Inflammatory macrophage treated with lipopolysaccharide for 4 hours (primary cell): Measurements from ENCODE around the gene TUB.

Source experiments
- DNase-seq: peaks from one replicate; pipeline ENCODE4 v3.0.0-alpha.2; 2020

TUB gene

GRCh38 chr11:8068605-8069221 lies 12.3 kb upstream of the TUB start:
- no peak for DNase-seq

DNA sequence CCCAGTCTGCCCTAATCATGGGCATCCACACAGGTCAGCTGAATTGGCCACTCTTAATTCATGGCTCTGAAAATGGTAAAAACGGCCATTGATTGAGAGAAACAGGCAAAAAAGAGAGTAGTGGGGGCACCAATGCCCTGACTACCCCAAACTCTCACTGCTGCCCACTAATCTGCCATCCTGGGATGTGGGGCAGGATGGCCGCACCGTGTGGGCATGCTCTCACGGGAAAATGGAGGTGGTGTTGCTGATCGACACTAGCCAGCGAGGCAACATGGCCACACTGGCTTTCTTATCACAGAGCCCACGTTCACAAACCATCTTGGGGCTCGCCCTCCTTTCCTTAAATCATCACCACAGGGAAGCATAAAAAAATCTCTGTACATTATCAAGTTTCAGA lies 11.2 kb upstream of the TUB start:
- DNase-seq, result no peak

GRCh38 chr11:8070417-8071115 lies 10.4 kb upstream of the TUB start:
- peak; percentile 32 for DNase-seq

DNA sequence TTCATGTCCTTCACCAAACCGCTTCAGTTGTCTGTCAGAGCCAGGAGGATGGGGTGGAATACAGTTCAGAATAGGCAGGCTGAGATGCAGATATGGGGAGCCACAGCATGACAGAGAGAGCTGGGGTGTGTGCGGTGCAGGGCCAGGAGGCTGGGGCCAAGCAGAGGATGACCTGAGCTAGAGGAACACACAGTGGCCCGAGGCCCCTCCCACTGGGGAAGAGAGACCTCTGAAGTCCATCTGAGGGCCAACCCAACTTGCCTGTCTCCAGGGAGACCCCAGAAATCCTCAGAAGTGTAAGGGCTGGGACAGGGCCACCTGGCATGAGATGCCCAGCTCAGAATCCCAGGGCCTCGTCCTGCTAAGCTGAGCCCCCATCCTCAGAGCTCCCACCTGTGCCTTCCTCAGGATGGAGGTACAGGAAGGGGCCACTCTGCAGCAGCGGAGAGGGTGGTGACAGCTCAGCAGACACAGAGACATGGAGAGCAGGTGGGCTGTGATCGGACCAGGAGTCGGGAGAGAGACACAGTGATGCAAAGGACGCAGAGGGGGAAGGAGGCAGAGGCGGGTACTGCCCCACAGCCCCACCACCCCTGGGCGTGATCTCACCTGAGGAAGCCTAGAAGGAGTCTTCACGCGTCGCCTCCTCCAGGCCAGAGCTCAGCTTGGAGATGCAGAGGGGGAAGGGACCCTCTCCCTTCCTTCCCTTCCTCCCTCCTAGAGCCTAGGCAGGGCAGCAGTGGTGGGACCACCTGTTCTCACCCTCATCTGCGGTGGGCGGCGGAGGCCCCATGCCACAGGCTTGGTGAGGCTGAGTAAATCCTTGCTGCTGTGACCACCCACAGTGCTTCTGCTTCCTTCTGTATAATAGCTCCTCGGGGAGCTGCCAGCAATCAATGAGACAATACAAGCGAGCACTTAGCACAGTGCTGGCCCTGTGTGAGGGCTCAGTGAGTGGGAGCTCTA lies 9.1 kb upstream of the TUB start:
- DNase-seq, result no peak

DNA sequence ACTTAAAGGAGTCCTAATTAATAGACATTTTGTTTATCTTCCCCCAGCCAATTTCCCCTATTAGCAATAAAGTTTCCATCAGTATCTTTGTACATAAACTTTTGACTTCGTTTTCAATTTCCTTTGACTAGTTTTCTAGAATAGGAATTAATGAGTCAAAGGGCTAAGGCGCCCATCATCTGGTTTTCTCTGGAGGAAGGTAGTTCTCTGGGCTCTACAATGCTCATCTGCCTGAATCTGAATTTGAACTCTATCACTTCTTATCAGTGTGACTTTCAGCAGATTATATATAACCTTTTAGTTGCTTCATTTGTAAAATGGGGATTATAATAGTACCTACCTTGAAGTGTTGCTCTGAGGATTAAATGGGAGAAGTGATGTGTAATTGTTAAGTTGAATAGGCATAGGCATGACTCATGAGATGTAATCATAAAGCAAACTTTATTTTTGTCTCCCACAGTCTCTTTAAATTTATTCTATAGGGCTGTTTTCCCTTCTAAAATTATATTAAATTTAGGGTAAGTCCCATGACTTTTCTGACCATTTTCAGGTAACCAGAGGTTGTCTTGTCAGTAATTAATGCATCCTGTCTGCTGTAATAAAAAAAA lies 5.8 kb upstream of the TUB start:
- no peak for DNase-seq

DNA sequence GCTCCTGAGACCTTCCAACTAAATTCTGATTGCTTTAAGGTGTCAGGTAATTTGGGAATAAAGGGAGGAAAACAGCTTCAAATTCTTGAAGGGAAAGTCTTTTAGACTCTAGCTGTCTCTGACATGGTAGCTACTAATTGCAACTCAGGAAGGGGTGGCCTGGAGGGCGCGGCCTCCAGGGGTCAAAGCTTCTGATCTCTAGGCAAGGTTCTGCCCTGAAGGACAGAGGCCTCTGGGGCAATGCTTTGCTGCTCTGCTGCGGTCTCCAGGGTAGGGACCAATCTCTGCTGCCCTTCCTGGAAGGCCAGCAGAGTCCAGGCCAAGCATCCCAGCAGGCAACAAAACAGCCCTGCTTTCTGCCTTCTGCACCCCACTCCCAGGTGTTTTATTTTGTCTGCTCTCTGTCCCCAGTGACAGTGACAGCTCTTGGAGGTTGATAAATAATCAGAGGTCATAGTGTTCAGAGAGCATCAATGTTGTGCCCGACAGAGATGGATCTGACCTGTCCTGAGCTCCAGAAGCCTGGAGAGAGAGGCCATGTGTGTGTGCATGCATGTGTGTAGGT lies 1.8 kb upstream of the TUB start:
- no peak for DNase-seq

DNA sequence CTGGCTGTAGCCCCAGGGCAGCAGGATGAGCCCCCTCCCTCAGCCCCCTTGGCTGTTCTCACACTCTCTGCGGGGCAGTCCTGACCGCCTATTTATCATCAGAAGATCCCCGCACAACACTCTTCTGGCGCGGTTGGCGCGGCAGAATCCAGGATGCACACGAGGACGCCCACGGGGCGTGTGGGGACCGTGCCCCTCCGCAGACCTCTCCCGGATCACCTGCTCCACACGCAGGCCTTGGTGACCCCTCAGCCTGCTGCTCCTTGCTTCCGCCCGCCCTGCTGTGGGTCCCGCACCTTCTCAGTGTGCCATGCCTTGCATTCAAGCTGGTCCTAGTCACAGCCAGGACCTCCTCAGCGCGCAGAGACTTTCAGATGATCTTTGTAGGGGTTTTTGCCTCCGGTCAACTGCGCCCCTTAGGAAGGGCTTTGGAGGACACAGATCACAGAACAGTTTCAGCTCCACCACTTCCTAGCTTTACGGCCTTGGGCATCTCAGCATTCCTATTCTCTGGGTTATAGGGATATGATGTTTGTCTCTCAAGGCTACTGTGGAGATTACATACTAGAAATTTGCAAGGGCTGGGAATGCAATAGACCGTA lies 841 bp upstream of the TUB start:
- DNase-seq, result no peak

GRCh38 chr11:8081591-8082250 lies 710 bp downstream of the TUB start:
- no peak for DNase-seq

DNA sequence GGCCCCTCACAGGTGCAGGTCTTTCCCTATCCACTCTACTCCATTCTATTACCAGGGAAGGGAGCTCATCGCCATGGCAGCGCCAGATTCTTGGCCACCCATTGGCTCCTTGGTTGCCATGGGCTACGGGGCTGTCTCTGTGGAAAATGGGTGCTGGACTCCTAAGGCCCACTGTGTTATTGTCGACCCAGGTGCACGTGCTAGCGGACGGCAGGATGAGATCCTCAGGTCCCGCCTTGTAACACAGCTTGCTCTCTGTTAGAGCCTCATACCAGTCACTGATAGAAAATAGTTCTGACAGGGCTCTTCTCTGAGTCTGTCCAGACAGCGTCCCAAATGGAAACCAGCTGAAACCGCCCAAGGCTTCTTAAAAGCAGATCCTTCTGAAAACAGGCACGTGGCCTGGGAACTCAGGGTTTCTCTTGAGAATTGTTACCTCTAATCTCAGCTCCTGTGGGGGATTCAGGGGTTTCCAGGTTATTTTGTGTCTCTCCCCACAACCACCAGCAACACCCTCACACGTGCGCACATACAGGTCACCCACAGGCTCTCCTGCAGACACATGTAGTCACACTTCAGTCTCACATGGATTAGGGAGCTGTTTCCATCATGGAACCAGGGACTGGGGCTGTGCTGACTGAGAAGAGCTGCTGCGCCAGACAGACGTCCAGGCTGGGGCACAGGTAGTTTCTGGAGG lies 1.5 kb downstream of the TUB start:
- DNase-seq, result no peak

DNA sequence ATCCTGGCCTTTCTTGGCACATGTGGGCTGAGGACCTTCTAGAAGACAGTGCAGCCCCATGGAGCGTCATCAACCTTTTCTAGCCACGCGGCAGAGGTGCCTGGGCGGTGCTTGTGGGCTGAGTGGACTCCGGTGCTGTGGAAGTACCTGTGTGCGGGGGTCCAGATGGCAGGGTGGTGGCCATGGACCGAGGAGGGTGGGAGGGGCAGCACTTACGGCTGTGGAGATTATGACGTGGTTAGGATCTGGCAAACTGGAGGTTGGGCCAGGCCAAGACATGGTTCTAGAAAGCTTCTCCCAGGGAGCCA lies 2.0 kb downstream of the TUB start:
- DNase-seq, result no peak

GRCh38 chr11:8083871-8084281 lies 2.9 kb downstream of the TUB start:
- no peak for DNase-seq

DNA sequence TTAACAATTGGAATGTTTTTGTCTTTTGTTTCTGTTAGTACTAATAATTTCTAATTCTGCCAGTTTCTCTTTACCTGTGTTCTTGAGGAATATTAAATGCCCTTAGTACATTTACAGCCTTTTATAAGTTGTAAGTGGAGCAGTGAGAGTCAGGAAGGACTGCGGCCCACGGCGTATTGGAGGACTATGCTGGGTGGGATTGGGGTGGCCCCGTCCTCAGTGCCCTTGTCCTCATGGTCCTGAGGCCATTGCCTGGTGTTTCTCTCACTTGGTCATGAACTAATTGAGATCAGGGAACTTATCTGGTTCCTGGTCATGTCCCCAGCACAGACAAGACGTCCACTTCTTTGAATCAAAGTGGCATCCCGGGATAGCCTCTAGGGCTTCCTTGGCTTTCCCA lies 3.3 kb downstream of the TUB start:
- no peak for DNase-seq

DNA sequence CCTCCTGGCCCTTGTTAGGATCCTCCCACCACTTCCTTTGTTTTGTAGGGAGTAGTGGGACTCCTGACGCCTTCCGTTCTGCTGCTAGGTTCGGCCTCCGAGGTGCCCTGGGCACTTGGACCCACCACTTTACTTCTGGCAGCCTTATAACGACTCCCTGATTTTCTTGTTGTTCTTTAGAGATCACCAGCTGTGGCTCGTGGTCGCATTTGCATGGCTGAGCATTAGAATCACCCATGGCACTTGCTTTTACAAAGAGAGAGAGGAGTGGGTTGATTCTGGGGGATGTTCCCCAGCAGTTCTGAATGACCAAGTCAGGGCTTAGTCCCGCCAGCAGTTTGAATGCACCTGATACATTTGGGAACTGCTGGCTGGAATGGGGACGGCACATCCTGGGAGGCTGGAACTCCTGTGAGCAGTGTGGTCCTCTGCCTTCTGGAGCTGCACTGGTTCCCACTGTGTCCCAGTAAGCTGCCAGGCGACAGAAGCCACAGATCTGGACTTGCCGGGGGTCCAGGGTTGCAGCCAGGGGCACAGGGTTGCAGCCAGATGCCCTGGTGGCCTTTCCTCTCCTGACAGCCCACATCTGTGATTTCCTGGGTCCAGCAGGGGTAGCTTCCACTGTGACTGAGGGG lies 4.1 kb downstream of the TUB start:
- no peak for DNase-seq

DNA sequence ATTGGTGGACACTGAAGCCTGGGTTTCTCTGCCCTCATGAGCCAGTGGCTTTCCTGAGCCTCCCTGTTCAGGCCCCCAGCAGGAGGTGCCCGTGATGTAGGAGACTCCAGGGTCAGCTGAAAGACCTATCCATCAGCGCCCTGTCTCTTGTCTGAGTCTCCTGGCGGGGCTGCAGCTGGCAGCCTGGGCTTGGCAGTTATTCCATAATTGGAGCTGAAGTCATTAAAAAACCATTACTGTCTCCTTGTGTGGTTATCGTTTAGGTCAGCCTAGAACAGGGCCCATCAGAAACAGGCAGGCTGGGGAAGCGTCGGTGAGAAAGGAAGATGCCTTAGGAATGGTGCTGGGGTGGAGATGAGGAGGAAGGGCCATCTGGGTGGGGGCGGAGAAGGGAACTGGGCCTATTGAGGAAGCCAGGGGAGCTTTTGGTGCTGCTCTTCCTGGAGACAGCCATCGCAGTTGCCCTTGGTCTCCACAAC lies 5.0 kb downstream of the TUB start:
- no peak for DNase-seq

- no peak for DNase-seq
These were observed 5.6 kb downstream of the TUB start for GRCh38 chr11:8086571-8086970.

GRCh38 chr11:8087185-8087584 lies 6.2 kb downstream of the TUB start:
- DNase-seq, result no peak

GRCh38 chr11:8087756-8088155 lies 6.7 kb downstream of the TUB start:
- DNase-seq, result no peak

DNA sequence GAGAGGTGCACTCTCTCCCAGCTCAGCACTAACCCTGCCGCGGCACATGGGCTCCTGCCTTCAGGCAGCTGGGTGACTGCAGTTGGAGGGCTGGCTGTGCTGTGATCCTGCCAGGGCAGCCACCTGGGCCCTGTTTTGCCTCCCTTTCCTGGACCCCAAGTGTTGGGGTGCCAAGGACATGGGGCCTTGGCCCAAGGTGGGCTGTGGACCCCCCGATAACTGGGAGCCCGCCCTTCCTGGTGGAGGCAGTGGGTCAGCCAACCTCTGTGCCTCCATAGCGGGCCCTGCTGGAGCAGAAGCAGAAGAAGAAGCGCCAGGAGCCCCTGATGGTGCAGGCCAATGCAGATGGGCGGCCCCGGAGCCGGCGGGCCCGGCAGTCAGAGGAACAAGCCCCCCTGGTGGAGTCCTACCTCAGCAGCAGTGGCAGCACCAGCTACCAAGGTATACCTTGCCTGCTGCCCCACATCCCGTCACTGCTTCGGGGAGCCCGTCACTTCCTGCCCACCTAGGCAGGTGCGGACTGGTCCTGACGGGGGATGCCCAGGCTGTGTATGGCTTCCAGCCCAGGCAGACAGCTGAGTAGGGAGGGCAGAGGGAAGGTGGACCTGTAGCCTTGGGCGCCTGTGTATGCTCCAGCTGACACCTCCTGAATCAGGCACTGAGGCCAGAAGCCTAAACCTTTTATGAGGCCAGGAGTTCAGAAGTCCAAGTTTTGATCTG lies 8.9 kb downstream of the TUB start:
- DNase-seq, result no peak

GRCh38 chr11:8090756-8091155 lies 9.7 kb downstream of the TUB start:
- no peak for DNase-seq

DNA sequence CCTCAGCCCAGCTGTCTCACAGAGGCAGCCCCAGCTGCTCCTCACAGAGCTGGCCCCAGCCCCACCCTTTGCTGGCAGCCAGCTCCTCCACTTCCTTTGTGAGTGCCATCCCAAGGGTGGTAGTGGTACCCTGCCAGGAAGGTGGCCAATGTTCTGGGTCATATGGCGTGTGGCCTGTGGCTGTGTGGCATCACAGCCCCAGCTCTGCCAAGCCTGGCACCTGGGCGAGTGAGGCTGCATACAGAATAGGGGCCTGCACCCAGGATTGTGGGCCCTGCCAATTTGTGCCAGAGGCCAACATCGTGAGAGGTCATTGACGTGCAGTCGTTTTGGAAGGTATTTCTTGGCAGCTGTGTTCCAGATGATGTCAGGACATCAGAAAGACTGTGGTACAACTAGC lies 10.7 kb downstream of the TUB start:
- no peak for DNase-seq
